Breast epithelium (tissue), 3 donors: ENCODE measurements around the gene HP.

Experiments used
- POLR2A ChIP-seq: fragments of 450-650 bp; IDR thresholded peaks from one replicate; pipeline ENCODE4 v1.6.1; 2016; ENCODE audit warnings: antibody characterized with exemption, mild to moderate bottlenecking, moderate library complexity
- POLR2AphosphoS5 ChIP-seq, 3 donors: sonication (generic); formaldehyde crosslinking; IDR thresholded peaks; one replicate each; pipeline ENCODE4 v1.6.1; 2017; ENCODE audit warnings: antibody characterized with exemption in 3 of 3
- TF ChIP-seq, protein P1 (sequence below), 3 donors: fragments of 450-650 bp; IDR thresholded peaks; one replicate each; pipeline ENCODE4 v1.5.1; 2016 to 2017; ENCODE audit warnings: antibody characterized with exemption in 3 of 3, mild to moderate bottlenecking in 3 of 3, moderate library complexity in 3 of 3

DNA sequence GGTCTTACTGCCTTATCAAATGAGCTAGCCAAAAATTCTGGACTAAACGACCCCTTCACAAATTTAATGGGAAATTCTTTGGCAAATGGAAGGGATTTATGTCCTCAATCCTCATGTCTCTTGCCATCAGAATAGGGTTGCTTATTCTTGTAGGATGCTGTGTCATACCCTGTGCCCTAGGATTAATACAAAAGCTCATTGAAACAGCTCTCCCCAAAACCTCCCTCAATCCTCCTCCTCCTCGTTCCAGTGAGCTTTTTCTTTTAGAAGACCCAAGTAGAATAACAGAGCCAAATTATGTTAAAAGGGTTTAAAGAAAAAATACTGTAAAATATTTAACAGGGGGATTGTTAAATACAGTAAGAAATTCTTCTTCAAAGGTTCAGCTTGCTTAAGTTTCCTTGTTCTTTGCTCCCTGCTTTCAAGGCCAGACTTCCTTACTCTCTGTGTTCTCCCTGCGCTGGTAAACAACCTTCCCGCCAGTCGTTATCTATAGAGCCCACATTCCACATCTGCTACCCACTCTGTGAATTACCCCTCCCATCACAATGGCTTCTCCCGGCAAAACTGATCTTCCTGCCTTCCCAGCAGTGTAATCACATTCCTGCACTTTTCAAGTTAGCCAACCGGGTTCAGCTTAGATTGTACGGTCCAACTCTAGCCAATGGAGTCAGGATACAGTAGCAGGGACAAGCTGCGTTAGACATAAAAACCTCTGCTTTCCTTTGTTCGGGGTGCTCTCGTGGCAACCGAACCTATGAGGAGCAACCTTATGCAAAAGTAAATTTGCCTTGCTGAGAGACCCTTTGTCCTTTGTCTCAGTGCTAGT lies 18.4 kb downstream of the HP start:
- TF ChIP-seq POLR2A = no peak
- TF ChIP-seq, protein P1, sequence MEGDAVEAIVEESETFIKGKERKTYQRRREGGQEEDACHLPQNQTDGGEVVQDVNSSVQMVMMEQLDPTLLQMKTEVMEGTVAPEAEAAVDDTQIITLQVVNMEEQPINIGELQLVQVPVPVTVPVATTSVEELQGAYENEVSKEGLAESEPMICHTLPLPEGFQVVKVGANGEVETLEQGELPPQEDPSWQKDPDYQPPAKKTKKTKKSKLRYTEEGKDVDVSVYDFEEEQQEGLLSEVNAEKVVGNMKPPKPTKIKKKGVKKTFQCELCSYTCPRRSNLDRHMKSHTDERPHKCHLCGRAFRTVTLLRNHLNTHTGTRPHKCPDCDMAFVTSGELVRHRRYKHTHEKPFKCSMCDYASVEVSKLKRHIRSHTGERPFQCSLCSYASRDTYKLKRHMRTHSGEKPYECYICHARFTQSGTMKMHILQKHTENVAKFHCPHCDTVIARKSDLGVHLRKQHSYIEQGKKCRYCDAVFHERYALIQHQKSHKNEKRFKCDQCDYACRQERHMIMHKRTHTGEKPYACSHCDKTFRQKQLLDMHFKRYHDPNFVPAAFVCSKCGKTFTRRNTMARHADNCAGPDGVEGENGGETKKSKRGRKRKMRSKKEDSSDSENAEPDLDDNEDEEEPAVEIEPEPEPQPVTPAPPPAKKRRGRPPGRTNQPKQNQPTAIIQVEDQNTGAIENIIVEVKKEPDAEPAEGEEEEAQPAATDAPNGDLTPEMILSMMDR (IDR thresholded peaks at IDR 0.05) = no peak
- no peak for TF ChIP-seq POLR2AphosphoS5 (IDR thresholded peaks at IDR 0.05)
